ENCODE results near the gene PSRC1.
"Not testable (repeated sequence)": the region's sequence is repeated elsewhere in the genome, so short reads cannot be mapped to it uniquely, and the experiment has no call there.

The PSRC1 gene

DNA sequence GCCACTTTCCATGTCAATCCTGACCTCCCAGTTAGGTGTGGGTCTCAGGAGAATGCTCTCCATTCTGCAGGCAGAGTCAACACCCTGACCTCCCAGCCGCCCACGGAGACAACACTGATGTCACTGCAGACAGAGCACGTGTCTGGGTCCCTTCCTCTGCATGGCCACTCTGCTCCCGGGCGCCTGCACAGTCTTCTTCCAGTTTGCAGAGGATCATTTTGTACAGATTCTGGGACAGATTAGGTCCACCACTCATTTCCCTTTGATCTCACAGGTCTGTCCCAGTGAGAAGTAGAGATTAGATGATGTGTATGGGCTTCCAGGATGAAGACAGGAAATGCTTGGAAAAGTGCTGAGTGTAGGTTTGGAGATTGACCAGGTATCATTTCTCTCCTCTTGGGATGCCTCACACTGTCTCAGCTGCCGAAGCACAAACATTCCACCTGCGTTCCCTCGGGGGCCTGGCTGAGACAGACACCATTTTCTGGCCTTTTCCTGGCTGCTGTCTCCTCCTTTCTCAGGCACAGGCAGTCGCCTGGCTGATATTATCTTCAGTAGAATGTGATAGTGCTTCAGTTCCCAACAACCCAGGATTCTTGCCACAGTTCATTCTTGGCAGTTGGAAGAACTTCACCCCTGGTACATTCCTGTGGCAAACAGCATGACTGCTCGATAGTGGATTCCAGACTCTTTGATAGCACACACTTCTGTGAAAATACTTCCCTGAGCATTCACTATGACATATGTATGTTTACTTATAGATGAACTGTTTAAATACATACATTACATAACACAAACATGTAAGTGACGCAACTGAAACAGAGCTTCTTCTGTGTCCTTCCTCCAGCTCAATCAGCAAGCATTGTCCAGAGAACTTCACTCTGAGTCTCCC lies 16.0 kb upstream of the PSRC1 start:
- no peak overlapping the region for H3K4me3 ChIP-seq
- peak overlapping the region in 5 of 21 experiments; percentile 9 to 36 (median 25) for H3K27ac ChIP-seq

DNA sequence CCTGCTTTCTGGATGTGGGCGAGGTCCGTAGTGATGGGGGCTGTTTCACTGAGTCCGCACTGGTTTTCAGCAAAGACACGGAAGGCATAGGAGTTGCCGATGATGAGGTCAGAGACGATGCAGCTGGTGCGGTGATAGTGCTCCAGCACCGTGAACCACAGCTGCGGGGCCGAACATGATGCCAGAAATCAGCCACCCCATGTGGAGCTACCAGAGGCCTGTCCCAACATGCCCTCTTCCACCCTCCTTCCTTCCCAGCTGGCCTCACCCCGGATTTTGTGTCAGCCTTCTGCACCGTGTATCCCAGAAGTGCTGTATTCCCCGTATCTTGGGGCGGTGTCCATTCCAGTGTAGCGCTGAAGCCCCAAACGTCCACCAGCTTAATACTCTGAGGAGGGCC lies 13.8 kb upstream of the PSRC1 start:
- H3K27ac ChIP-seq = no peak overlapping the region
- no peak overlapping the region for H3K4me3 ChIP-seq

DNA sequence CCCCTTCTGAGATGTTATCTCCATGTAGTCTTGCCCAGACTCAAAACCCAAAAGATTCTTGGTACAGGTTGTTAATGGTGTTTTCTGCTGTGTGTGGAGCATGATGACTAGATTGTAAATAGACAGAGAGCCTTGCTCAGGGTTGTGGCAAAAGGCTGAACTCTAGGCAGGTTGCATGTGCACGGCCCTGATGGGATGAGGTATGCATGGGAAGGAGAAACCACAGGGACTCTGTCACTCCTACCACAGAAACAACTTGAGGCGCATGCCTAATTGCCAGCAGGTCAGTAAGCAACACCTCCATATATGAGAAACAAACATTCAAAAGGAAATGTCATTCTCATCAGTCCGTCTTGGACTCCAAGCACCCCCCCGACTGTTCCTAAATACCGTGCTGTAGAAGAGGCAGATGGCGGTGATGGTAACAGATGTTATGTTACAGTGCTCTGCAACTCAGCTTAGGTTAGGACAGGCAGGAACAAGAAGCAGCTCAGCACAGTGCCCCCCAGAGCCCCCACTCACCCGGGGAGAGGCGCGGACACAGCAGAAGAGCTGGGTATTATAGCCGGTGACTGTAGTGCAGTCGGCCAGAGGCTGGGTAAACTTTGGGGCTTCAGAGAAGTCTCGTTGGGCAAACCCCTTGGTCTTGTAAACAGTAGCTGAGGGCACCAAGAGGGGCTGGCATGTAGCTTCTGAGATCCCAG lies 12.9 kb upstream of the PSRC1 start:
- Histone ChIP-seq H3K27ac (no peak overlapping the region), H3K4me3 (no peak overlapping the region)

DNA sequence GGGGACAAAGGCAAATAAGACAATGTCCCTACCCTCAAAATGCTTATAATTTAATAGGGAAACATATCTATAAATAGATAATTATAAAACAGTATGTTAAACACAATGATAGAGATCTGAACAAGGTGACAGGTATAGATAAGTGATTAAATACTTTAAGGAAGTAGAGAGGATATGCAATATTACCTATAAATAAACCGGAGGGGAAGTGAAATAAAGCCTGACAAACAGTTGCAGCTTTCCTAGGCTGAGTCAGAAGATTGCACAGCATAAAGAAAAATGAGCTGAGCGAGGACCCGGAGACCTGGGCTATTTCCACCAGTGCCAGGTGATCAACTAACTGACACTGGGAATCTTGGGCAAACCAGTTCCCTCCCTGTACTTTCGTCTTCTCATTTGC lies 11.5 kb upstream of the PSRC1 start:
- no peak overlapping the region for H3K27ac ChIP-seq
- H3K4me3 ChIP-seq = no peak overlapping the region

DNA sequence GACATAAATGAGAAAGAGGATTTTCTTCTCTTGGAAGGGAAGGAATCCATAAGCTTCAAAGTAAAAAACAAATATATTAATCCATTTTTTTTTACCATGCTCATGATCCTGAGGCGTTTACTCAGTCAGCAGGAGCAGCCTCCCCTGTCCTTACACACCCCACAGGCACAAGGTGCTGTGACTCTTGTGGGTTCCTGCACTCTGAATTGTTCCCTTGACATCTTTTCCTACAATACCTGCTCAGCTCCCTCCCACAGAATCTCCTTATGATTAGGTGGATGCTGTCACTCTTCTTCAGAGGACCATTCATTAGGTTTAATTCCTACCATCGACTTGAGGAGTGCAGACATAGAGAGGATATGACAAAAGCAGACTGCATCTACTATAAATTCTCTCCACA lies 10.1 kb upstream of the PSRC1 start:
- H3K27ac ChIP-seq = no peak overlapping the region
- H3K4me3 ChIP-seq = no peak overlapping the region

DNA sequence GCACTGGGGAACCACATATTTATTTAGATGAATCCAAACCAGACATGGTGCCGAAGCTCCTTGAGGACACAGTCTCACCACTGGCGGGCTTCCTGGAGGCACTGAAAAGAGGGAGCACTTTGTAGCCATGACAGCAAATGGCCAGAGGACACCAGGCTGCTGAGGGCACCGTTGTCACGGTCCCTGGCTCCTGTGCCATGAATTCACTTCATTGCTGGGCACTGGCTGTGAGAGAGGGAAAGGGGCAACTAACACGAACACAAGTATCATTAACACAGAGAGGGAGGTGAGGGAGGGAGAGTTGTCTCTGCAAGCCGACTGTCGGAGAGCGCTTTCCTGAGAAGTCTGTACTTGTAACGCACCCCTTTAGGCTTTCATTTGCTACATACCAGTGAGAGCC lies 9.4 kb upstream of the PSRC1 start:
- Histone ChIP-seq H3K27ac (no peak overlapping the region), H3K4me3 (no peak overlapping the region)

DNA sequence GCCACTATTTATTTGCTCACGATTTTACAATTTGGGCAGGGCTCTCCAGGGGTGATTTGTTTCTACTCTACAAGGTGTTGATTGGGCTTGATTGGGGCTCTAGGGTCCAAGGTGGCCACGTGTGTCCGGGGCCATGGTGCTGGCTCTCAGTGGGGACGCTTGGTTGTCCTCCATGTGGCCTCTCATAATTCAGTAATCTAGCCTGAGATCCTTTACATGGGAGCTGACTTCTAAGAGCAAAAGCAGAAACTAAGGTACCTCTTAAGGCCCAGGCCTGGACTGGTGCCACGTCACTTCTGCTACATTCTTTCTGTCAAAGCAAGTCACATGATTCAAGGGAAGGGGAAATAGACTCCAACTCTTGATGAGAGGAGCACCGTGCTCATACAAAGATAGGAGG lies 8.1 kb upstream of the PSRC1 start:
- H3K27ac ChIP-seq = no peak overlapping the region
- H3K4me3 ChIP-seq = no peak overlapping the region

DNA sequence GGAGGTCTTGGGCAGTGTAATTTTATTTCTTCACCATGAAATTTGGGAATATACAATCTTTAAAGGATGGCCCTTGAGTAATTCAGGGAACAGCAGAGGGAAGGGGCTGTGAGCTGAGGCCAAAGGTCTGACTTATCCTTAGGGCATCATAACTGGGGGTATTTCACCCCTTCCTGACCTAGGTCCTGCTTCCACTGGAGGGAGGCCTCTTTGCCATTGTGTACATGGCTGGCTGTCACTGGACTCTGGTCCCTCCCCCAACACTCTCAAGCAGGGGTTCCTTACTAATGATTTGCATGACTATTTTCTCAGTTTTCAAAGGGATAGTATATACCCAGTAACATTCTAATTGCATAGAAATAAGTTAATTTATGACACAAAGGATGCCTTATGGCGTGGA lies 7.2 kb upstream of the PSRC1 start:
- Histone ChIP-seq H3K27ac (no peak overlapping the region), H3K4me3 (no peak overlapping the region)

DNA sequence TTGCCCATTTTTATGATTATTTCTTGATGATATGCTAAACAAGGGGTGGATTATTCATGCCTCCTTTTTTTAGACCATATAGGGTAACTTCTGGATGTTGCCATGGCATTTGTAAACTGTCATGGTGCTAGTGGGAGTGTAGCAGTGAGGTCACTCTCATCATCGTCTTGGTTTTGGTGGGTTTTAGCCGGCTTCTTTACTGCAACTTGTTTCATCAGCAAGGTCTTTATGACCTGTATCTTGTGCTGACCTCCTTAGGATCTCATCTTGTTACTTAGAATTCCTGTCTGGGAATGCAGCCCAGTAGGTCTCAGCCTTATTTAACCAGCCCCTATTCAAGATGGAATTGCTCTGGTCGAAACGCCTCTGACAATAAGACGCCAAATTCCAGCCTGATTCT lies 3.8 kb upstream of the PSRC1 start:
- H3K27ac ChIP-seq, H3K4me3 ChIP-seq: not testable (repeated sequence)

DNA sequence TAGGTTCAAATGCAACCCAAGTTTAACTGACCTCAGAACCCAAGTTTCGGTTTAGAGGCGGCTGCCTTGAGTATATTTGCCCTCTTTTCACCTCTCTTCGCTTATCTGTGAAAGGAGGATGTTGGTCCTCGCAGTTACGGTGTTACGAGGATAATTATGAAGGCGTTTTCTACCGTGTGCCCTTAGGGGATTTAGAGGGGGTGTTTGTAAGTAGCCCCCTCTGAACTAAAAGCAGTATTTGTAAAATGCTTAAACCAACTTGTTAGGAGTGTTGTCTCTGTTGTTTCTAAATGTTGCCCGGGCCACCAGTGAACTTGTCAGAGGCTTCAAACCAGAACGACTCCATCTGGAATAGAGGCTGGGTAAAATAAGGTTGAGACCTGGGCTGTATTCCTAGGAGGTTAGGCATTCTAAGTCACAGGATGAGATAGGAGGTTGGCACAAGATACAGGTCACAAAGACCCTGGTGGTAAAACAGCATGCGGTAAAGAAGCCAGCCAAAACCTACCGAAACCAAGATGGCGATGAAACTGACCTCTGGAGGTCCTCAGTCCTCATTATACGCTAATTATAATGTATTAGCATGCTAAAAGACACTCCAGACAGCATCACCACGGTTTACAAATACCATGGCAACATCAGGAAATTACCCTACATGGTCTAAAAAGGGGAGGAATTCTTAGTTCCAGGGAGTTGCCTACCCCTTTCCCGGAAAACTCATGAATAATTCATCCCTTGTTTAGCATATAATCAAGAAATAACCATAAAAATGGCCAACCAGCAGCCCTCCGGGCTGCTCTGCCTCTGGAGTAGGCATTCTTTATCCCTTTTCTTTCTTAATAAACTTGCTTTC lies 1.0 kb upstream of the PSRC1 start:
- peak overlapping the region; percentile 51 to 80 (median 65) for H3K4me3 ChIP-seq
- H3K27ac ChIP-seq = peak overlapping the region in 19 of 21 experiments; percentile 70 to 93 (median 81)

DNA sequence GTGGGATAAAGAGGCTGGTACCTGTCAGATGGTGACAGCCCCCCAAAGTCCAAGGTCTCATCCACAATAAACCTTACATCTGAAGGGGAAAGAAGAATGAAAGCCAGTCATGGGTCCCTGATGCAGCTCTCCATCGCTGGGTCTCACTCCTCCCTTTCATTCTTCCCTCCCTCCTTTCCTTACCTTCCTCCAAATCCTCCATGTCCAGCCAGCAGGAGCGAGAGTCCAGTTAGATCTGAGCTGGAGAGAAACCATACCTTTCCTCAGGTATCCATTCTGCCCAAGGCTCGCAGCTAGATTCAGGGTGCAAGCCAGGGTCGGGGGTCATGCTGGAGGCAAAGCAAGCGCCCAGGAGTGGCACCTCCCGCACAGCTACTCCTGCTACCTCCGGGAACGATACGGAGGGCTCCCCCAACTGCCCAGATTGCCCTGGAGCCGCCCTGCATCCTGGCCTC lies 421 bp downstream of the PSRC1 start:
- H3K4me3 ChIP-seq = peak overlapping the region; percentile 51 to 80 (median 65)
- peak overlapping the region in 17 of 21 experiments; percentile 57 to 93 (median 83) for H3K27ac ChIP-seq

DNA sequence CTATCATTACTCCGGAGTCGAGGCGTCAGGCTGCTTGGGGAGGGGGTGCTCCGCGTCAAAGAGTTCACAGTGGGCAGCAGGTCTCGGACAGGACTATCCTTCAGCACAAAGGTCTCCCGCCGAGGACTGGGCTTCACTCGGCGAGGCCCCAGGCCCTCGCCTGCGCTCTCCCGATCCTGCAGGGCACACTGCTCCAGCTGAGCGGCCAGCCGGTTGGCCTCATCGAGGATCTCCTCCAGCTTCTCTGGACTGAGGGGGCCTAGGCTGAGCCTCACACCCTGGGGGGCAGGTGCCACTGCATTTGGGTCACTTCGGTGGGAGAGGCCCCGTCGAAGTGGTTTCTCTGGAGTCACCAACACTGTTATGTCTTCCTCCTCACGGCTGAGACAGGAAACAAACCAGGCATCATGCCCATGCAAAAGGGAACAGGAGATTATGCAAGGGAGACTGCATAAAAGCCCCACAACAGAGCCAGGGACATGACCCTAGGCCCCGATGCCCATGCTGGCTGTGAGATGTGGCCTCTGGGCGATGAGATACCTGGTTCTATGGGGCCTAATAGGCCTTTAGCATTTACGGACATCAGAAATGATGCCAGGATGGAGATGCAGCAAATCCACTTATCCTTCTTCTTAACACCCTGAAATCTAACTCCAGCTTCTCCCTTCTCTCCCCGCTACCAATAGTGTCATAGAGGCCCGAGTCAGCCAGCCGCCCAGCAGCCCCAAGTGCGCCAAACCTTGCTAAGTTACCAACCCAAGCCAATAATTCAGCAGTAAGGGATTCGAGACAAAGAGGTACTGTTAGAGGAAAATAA lies 1.1 kb downstream of the PSRC1 start:
- peak overlapping the region in 5 of 21 experiments; percentile 13 to 92 (median 79) for H3K27ac ChIP-seq
- H3K4me3 ChIP-seq = peak overlapping the region; percentile 51 to 80 (median 65)

DNA sequence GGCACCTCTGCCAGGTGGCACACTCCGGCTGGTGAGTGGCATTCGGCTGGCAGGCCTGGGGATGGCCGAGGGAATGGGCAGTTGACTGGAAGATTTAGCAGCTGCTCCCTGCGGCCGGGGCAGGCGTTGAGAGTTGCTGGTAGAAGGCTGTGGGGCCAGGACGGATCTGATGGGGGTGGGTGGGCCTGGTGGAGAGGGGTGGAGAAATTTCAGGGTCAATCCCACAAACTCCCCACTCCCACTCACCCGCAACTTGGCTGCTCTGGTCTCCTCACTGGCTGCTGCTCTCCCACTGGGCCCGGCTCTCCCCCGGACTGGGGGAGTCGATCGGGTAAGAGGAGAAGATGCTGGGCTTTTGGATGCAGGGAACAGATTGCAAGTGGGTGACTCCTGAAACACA lies 2.1 kb downstream of the PSRC1 start:
- no peak overlapping the region for H3K4me3 ChIP-seq
- no peak overlapping the region for H3K27ac ChIP-seq

DNA sequence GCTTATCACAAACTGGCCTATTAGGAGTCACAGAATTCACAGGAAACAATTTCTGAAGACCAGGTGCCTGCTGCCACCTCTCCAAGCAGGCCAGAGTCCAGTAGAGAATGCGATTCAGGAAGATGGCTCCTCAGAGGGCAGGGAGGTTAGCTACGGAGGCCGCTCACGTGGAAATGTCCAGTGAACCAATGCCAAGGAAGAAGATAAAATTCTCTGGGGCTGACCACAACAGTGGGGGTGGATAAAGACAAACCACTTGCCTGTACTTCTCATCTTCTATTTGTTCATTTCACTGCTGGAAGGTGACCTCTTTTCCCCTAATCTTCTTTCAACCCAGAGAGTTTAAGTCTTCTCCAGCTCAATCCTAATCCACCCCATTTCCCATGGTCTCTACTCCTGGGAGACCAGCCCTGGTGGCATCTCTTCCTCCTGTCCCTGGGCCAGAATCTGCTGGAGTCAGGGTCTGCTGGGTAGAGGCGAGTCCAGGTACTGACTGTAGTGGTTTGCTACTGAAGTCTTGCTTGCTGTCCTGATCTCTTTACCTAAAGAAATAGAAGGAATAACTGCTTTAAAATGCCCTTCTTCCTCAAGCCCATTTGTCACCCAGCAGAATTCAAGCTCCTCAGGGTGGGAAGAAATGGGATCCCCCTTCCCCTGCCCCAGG lies 3.2 kb downstream of the PSRC1 start:
- no peak overlapping the region for H3K4me3 ChIP-seq
- no peak overlapping the region for H3K27ac ChIP-seq

DNA sequence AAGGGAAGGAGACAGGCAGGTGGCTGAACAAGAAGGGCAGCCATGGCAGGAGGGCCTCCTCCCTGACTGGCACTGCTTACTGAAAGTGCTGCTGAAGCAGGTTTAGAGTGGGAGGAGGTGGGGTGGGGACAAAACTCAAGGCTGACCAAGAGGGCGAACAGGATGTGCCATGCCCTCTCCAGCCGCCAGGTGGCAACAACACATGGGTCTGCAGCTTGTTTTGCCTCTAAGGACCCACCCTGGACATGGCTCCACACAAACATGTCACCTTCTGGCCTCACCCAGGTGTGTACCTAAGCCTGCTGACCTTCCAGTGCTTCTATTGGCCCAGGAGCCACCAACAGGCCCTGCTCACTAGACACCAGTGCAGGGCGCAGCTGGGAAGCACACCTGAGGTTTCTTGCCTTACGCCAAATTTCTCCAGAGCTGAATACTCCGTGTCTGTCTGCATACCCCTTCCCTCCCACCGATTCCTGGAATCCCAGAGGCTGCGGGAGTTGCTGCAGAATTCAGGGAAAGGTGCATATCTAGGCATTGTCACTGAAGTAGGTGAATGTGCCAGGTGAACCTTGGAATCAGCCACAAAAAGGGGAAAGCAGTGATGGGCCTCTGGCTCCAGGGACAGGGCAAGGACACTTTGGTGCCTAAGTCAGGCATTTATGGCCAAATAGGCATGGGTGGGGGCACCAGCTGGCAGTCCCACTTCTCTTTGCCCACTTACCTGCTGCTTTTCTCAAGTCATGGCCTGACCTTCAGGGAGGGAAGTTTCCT lies 5.3 kb downstream of the PSRC1 start:
- H3K4me3 ChIP-seq = no peak overlapping the region
- H3K27ac ChIP-seq = peak overlapping the region in 11 of 21 experiments; percentile 2 to 67 (median 42)

DNA sequence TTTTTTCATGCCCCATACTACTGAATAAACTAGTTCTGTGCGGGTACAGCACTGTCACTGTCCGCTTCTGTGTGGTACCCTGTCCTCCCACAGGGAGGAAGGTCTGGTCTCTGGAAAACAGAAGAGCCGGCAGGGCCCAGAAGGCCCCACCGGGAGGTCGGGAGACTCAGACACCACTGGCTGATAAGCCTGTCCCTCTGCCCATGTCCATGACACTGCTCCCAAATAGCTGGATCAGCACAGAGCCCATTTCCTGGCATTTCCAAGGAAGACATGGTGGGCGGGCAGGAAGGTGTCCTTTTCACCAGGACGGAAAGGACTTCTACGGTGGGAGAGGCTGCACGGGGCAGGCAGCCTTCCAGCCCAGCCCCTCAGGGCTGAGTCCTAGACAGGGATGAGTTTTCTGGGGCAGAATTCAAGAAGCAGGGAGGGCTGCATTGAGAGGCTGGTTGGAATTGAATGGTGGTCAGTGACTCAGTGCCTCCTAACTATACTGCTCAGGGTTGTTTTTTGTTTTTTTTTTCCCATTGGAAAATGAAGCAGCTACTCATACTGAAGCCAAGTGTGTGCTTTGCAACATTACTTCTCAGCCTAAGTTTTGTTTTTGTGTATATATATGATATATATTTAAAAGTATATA lies 7.1 kb downstream of the PSRC1 start:
- no peak overlapping the region for H3K4me3 ChIP-seq
- peak overlapping the region in 6 of 21 experiments; percentile 9 to 76 (median 58) for H3K27ac ChIP-seq

All from skin epidermis (tissue), 12 donors.